ENCODE results near the gene MT3. TPM values are rescaled to one million over a fixed set of nuclear protein-coding genes. Genes with fewer than 3 reads are reported as not detected.
A peak's percentile ranks its signal among the peaks of the same experiment; 100 is the strongest.

MT3 gene
- total and polyA plus RNA-seq, 2 of the 13 experiments (the other 11 are each of a cell fraction or from before 2014, with no cell fraction given), result not detected

GRCh38 chr16:56542039-56542438 lies 47.3 kb upstream of the MT3 start (continued):
- TF ChIP-seq ZC3H13 (CRISPR knock-in tag; IDR thresholded peaks at IDR 0.05) (no peak), HNRNPH1 (optimal IDR thresholded peaks at IDR 0.05; ENCODE audit: low read depth, low read length) (no peak), ARID2 (CRISPR knock-in tag; IDR thresholded peaks at IDR 0.05; ENCODE audit: borderline replicate concordance) (no peak), ZNF724P (CRISPR knock-in tag; IDR thresholded peaks at IDR 0.05; ENCODE audit: borderline replicate concordance) (no peak), ZNF556 (CRISPR knock-in tag; IDR thresholded peaks at IDR 0.05; ENCODE audit: borderline replicate concordance) (no peak), MIER3 (CRISPR knock-in tag; IDR thresholded peaks at IDR 0.05; ENCODE audit: borderline replicate concordance) (no peak), PTBP1 (IDR thresholded peaks at IDR 0.05; ENCODE audit: low read depth, low read length, poor library complexity, severe bottlenecking) (no peak), BCL6 (CRISPR knock-in tag; IDR thresholded peaks at IDR 0.05) (peak; percentile 96), RBM22 (optimal IDR thresholded peaks at IDR 0.05; ENCODE audit: low read length) (no peak), SIN3A (IDR thresholded peaks at IDR 0.05; ENCODE audit: borderline replicate concordance, low read depth, low read length) (no peak), KDM4B (CRISPR knock-in tag; IDR thresholded peaks at IDR 0.05) (no peak), THRA (CRISPR knock-in tag; IDR thresholded peaks at IDR 0.05; ENCODE audit: borderline replicate concordance) (no peak), ZNF576 (CRISPR knock-in tag; IDR thresholded peaks at IDR 0.05) (no peak), SNAPC5 (CRISPR knock-in tag; IDR thresholded peaks at IDR 0.05; ENCODE audit: borderline replicate concordance) (no peak), ZNF784 (CRISPR knock-in tag; IDR thresholded peaks at IDR 0.05; ENCODE audit: borderline replicate concordance) (no peak), ETV6 (CRISPR knock-in tag; conservative IDR thresholded peaks at IDR 0.05) (no peak), HOXD1 (CRISPR knock-in tag; IDR thresholded peaks at IDR 0.05) (peak; percentile 96; the same call in 1 of the 2 replicates)
- TF ChIP-seq, protein P1, sequence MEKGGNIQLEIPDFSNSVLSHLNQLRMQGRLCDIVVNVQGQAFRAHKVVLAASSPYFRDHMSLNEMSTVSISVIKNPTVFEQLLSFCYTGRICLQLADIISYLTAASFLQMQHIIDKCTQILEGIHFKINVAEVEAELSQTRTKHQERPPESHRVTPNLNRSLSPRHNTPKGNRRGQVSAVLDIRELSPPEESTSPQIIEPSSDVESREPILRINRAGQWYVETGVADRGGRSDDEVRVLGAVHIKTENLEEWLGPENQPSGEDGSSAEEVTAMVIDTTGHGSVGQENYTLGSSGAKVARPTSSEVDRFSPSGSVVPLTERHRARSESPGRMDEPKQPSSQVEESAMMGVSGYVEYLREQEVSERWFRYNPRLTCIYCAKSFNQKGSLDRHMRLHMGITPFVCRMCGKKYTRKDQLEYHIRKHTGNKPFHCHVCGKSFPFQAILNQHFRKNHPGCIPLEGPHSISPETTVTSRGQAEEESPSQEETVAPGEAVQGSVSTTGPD (CRISPR knock-in tag; IDR thresholded peaks at IDR 0.05), result no peak
- TF ChIP-seq, protein P2, sequence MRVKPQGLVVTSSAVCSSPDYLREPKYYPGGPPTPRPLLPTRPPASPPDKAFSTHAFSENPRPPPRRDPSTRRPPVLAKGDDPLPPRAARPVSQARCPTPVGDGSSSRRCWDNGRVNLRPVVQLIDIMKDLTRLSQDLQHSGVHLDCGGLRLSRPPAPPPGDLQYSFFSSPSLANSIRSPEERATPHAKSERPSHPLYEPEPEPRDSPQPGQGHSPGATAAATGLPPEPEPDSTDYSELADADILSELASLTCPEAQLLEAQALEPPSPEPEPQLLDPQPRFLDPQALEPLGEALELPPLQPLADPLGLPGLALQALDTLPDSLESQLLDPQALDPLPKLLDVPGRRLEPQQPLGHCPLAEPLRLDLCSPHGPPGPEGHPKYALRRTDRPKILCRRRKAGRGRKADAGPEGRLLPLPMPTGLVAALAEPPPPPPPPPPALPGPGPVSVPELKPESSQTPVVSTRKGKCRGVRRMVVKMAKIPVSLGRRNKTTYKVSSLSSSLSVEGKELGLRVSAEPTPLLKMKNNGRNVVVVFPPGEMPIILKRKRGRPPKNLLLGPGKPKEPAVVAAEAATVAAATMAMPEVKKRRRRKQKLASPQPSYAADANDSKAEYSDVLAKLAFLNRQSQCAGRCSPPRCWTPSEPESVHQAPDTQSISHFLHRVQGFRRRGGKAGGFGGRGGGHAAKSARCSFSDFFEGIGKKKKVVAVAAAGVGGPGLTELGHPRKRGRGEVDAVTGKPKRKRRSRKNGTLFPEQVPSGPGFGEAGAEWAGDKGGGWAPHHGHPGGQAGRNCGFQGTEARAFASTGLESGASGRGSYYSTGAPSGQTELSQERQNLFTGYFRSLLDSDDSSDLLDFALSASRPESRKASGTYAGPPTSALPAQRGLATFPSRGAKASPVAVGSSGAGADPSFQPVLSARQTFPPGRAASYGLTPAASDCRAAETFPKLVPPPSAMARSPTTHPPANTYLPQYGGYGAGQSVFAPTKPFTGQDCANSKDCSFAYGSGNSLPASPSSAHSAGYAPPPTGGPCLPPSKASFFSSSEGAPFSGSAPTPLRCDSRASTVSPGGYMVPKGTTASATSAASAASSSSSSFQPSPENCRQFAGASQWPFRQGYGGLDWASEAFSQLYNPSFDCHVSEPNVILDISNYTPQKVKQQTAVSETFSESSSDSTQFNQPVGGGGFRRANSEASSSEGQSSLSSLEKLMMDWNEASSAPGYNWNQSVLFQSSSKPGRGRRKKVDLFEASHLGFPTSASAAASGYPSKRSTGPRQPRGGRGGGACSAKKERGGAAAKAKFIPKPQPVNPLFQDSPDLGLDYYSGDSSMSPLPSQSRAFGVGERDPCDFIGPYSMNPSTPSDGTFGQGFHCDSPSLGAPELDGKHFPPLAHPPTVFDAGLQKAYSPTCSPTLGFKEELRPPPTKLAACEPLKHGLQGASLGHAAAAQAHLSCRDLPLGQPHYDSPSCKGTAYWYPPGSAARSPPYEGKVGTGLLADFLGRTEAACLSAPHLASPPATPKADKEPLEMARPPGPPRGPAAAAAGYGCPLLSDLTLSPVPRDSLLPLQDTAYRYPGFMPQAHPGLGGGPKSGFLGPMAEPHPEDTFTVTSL (CRISPR knock-in tag; IDR thresholded peaks at IDR 0.05; ENCODE audit: borderline replicate concordance), result peak; percentile 47; the same call in 1 of the 2 replicates

Data from HepG2 (cell line).